GM13976 (cell line): ENCODE results near the gene SLC1A7.

Experiments
- DNase-seq: peaks from one replicate; pipeline ENCODE4 v3.0.0; 2012; ENCODE audit warnings: low spot score
- in situ Hi-C: fragments of 300-500 bp; cut with MboI; formaldehyde crosslinking; loops from one replicate; pipeline ENCODE4 v1.12.0; 2022; ENCODE audit warnings: low sequenced_read_pairs, mixed read lengths, inconsistent platforms; ENCODE audit not compliant: unreplicated experiment
- TF ChIP-seq, protein P1 (sequence below): IDR thresholded peaks from 2 replicates; pipeline ENCODE4 v1.5.1; 2012; ENCODE audit warnings: borderline replicate concordance, mild to moderate bottlenecking; ENCODE audit not compliant: insufficient read depth; ENCODE audit errors: extremely low read depth, missing control alignments, control extremely low read depth

Gene SLC1A7

DNA sequence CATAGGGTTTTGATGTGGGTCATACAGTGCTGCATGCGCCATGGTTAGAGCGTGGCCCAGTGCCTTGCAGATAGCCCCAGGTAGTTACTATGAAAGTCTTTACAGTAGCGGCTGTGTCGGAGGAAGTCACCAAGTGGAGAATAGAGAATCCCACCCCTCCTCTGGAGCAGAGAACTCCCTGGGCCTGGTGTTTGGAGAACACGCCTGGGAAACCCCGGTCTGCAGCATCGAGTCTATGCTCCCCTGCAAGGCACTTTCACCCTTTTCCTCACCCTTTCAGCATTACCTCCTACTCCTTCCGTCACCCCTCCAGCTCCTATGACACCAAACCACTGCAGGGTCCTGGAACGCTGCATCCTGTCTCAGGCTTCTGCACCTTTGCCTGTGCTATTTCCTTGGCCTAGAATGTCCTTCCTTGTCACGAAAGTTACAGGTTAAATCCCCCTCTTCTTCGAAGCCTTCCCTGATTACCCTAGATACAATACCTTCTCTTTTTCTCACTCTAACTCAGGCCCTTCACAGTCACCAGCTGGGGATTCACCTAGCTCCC, 2.7 kb upstream of the SLC1A7 start:
- TF ChIP-seq, protein P1, sequence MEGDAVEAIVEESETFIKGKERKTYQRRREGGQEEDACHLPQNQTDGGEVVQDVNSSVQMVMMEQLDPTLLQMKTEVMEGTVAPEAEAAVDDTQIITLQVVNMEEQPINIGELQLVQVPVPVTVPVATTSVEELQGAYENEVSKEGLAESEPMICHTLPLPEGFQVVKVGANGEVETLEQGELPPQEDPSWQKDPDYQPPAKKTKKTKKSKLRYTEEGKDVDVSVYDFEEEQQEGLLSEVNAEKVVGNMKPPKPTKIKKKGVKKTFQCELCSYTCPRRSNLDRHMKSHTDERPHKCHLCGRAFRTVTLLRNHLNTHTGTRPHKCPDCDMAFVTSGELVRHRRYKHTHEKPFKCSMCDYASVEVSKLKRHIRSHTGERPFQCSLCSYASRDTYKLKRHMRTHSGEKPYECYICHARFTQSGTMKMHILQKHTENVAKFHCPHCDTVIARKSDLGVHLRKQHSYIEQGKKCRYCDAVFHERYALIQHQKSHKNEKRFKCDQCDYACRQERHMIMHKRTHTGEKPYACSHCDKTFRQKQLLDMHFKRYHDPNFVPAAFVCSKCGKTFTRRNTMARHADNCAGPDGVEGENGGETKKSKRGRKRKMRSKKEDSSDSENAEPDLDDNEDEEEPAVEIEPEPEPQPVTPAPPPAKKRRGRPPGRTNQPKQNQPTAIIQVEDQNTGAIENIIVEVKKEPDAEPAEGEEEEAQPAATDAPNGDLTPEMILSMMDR, result no peak
- DNase-seq, result no peak
- in situ Hi-C loops, result no loop called here

DNA sequence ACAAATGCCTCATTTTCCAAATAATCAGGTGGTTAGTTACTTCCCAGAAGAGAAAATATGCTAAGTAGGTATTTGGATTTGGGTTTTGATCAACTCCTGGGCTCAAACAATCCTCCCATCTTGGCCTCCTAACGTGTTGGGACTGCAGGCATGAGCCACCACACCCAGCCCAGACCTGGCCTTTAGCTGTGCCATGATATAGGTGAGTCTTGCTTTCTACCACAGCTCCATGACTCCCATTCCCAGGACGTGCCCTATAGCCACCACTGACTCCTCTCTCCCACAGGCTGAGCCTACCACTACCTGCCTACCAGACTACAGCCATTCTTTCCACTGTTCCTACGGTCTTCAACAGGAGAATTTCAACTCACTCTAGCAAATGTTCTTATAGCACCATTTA, 1.8 kb upstream of the SLC1A7 start:
- DNase-seq, result no peak
- TF ChIP-seq, protein P1, result no peak
- in situ Hi-C loops, result no loop called here

DNA sequence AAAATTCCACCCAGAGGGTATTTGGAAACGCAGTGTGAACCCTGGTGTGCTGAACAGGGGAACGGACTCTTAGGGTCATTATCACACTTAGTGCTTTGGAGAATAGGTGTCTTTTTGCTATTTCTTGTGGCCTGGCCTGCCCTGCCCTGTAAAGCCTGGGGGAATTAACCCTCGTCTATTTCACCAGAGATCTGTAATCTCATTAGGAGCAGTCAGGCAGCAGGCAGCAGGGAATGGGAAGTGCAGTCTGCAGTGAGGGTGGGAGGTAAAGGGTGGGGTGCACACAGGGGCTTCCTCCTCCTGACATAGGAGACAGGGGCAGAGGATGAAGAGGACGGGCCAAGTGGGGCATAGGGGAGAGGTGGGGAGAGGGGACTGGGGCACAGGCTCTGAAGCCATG, 1.1 kb upstream of the SLC1A7 start:
- DNase-seq, result no peak
- in situ Hi-C loops, result no loop called here
- TF ChIP-seq, protein P1, result no peak

GRCh38 chr1:53141487-53142055, 867 bp downstream of the SLC1A7 start:
- DNase-seq, result no peak
- TF ChIP-seq, protein P1, result no peak
- in situ Hi-C loops, result no loop called here

- DNase-seq, result no peak
- TF ChIP-seq, protein P1, result no peak
Measured at GRCh38 chr1:53140451-53140850, 2.0 kb downstream of the SLC1A7 start.

GRCh38 chr1:53139951-53140361, 2.5 kb downstream of the SLC1A7 start:
- TF ChIP-seq, protein P1, result no peak
- DNase-seq, result no peak
- in situ Hi-C loops, result no loop called here

More at GRCh38 chr1:53140451-53140850, 2.0 kb downstream of the SLC1A7 start:
- in situ Hi-C loops, result no loop called here
